Mesendoderm (in vitro differentiated cells): ENCODE measurements around the gene CACNA1C.
A peak's percentile ranks its signal among the peaks of the same experiment; 100 is the strongest.

Experiments
- DNase-seq: peaks from one replicate; pipeline ENCODE4 v3.0.0; 2013
- H2AK5ac ChIP-seq: 2 replicates; pipeline ENCODE4 v1.6.1; 2013; ENCODE audit warnings: low read length, inconsistent platforms
- H2BK120ac ChIP-seq: 2 replicates; pipeline ENCODE4 v1.6.1; 2013; ENCODE audit warnings: low read depth, mild to moderate bottlenecking, low read length, moderate library complexity, mixed read lengths
- H2BK15ac ChIP-seq: replicated peaks from 2 replicates; pipeline ENCODE4 v1.6.1; 2013; ENCODE audit warnings: low read depth, mild to moderate bottlenecking, moderate library complexity
- H2BK5ac ChIP-seq: 2 replicates; pipeline ENCODE4 v1.6.1; 2013; ENCODE audit warnings: low read length, inconsistent platforms
- H3K18ac ChIP-seq: 2 replicates; pipeline ENCODE4 v1.6.1; 2013; ENCODE audit warnings: mild to moderate bottlenecking, low read length, mixed read lengths
- H3K23ac ChIP-seq: one replicate; pipeline ENCODE4 v1.6.1; 2013; ENCODE audit warnings: low read length
- H3K27ac ChIP-seq: 2 replicates; pipeline ENCODE4 v1.5.1; 2013; ENCODE audit warnings: low read depth, mild to moderate bottlenecking, inconsistent platforms, low read length, moderate library complexity
- H3K27me3 ChIP-seq: 2 replicates; pipeline ENCODE4 v1.6.1; 2013; ENCODE audit warnings: low read length, control low read depth, mild to moderate bottlenecking, inconsistent platforms; ENCODE audit not compliant: insufficient read depth, poor library complexity
- H3K36me3 ChIP-seq: 2 replicates; pipeline ENCODE4 v1.6.1; 2013; ENCODE audit warnings: low read length, inconsistent platforms; ENCODE audit not compliant: control insufficient read depth, insufficient read depth
- H3K4ac ChIP-seq: one replicate; pipeline ENCODE4 v1.6.1; 2013; ENCODE audit warnings: low read depth, mild to moderate bottlenecking, low read length, moderate library complexity
- H3K4me1 ChIP-seq: 2 replicates; pipeline ENCODE4 v1.6.1; 2013; ENCODE audit warnings: low read depth, low read length, inconsistent platforms; ENCODE audit not compliant: control insufficient read depth
- H3K4me2 ChIP-seq: 2 replicates; pipeline ENCODE4 v1.6.1; 2013; ENCODE audit warnings: low read length
- H3K4me3 ChIP-seq: 2 replicates; pipeline ENCODE4 v1.5.1; 2013; ENCODE audit warnings: mild to moderate bottlenecking, low read length
- H3K56ac ChIP-seq: one replicate; pipeline ENCODE4 v1.6.1; 2013; ENCODE audit warnings: low read length
- H3K79me1 ChIP-seq: 2 replicates; pipeline ENCODE4 v1.6.1; 2013; ENCODE audit warnings: low read length, inconsistent platforms
- H3K79me2 ChIP-seq: 2 replicates; pipeline ENCODE4 v1.6.1; 2013; ENCODE audit warnings: mild to moderate bottlenecking, low read length; ENCODE audit not compliant: control insufficient read depth, insufficient read depth
- H3K9ac ChIP-seq: 2 replicates; pipeline ENCODE4 v1.6.1; 2013; ENCODE audit warnings: low read length, inconsistent platforms
- H4K5ac ChIP-seq: one replicate; pipeline ENCODE4 v1.6.1; 2013; ENCODE audit warnings: low read length
- H4K8ac ChIP-seq: one replicate; pipeline ENCODE4 v1.6.1; 2013; ENCODE audit warnings: low read depth, mild to moderate bottlenecking, control low read depth, low read length, moderate library complexity
- WGBS: extraction: QIAGEN DNeasy Blood & Tissue Kit; methylation state at CpG from one replicate; pipeline ENCODE4 v1.1.7; 2013; ENCODE audit warnings: low lambda C conversion rate, missing lambda C conversion rate; ENCODE audit not compliant: insufficient coverage; ENCODE audit errors: extremely low coverage; 5-methylcytosine and 5-hydroxymethylcytosine counted together

The CACNA1C gene

DNA sequence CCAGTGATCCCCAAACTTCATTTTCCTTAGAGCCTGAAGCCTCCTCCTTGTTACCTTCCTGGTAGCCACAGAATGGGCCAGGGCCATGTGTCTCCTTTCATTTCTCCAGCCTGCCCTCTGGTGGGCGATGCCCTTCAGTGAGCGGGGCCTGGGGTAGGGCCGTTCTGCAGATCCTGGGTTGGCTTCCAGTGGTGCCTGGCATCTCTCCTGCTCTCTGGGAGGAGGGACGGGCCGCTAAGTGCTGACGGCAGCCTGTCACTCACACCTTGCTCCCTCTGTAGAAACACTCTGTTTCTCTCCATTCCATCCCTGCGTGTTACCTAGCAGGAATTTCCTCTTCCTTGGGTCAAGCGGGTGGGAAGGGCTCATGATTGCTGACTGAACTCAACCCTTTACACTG is 232.1 kb downstream of the CACNA1C start:
- H3K18ac ChIP-seq, result no peak overlapping the region
- no peak overlapping the region for H4K5ac ChIP-seq
- no peak overlapping the region for H4K8ac ChIP-seq
- no peaks in the 10 kb centered on the region for H3K79me1 ChIP-seq
- no peaks in the 10 kb centered on the region for H3K36me3 ChIP-seq
- no peak overlapping the region for H3K4ac ChIP-seq
- no peaks in the 10 kb centered on the region for H3K27me3 ChIP-seq
- no peak overlapping the region for H3K27ac ChIP-seq
- H3K4me2 ChIP-seq, result no peak overlapping the region
- H3K4me3 ChIP-seq, result no peak overlapping the region
- no peak overlapping the region for H2AK5ac ChIP-seq
- peaks cover 8% of the 10 kb centered on the region for H3K4me1 ChIP-seq
- H2BK120ac ChIP-seq, result no peak overlapping the region
- no CpG with 5 or more reads among the region's 8 CpGs for WGBS
- peak; percentile 91 for DNase-seq
- H2BK5ac ChIP-seq, result no peak overlapping the region
- H2BK15ac ChIP-seq, result no peak overlapping the region
- no peaks in the 10 kb centered on the region for H3K79me2 ChIP-seq
- no peak overlapping the region for H3K9ac ChIP-seq
- no peak overlapping the region for H3K23ac ChIP-seq
- peak overlapping the region; percentile 26 for H3K56ac ChIP-seq

DNA sequence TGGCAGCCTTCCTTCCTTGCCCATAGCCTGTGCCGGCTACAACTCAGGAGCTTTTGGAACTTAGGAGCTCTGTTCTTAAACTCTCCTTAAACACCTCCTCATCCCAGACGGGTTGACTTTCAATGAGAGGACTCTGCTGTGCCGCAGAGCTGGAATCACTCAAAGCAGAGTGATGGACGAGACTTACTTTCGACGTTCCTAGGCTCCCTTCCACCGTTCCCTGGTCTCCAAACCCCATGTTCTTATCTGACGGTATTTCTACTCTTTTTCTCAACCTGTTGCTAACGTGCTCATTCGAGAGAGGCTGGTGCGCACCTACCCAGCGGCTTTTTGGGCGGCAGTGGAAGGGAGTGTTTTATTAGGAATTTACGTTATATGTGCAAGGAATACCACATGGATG is 232.7 kb downstream of the CACNA1C start:
- Histone ChIP-seq H3K79me2 (no peaks in the 10 kb centered on the region), H3K18ac (no peak overlapping the region), H3K4me3 (no peak overlapping the region), H3K4me2 (no peak overlapping the region), H3K9ac (no peak overlapping the region), H3K4ac (no peak overlapping the region), H3K23ac (no peak overlapping the region), H3K56ac (no peak overlapping the region), H2BK5ac (no peak overlapping the region), H2BK15ac (no peak overlapping the region), H4K5ac (no peak overlapping the region), H3K27me3 (no peaks in the 10 kb centered on the region), H2AK5ac (no peak overlapping the region), H3K4me1 (peaks cover 8% of the 10 kb centered on the region), H3K79me1 (no peaks in the 10 kb centered on the region), H4K8ac (no peak overlapping the region), H3K27ac (no peak overlapping the region), H2BK120ac (no peak overlapping the region), H3K36me3 (no peaks in the 10 kb centered on the region)
- no peak for DNase-seq
- no CpG with 5 or more reads among the region's 14 CpGs for WGBS

DNA sequence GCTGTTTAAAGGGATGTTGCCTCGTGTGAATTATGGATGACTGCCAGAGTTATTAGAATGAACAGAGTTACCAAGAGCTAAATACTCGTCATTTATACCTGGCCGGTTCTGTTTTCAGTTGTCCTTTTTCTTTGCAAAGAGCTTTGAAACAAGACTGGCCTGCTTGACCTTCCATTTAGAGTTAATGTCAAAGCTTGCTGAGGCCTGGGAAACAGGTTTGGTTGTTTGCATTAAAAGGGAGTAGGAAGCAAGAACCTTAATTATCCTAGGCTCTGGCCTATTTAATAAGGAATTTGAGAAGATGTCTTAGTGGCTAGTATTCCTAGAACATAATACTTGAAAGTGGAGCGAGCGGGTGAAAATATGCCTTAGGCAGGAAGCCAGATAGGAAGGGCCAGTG is 233.3 kb downstream of the CACNA1C start:
- H3K4ac ChIP-seq, result no peak overlapping the region
- no peak overlapping the region for H3K56ac ChIP-seq
- H3K27me3 ChIP-seq, result no peaks in the 10 kb centered on the region
- H2BK5ac ChIP-seq, result no peak overlapping the region
- DNase-seq, result no peak
- no peak overlapping the region for H3K18ac ChIP-seq
- H3K4me1 ChIP-seq, result peaks cover 8% of the 10 kb centered on the region
- H3K79me1 ChIP-seq, result no peaks in the 10 kb centered on the region
- no peak overlapping the region for H2BK15ac ChIP-seq
- no peaks in the 10 kb centered on the region for H3K36me3 ChIP-seq
- no peak overlapping the region for H3K23ac ChIP-seq
- no peak overlapping the region for H3K27ac ChIP-seq
- WGBS, result no CpG with 5 or more reads among the region's 5 CpGs
- H2BK120ac ChIP-seq, result no peak overlapping the region
- H2AK5ac ChIP-seq, result no peak overlapping the region
- no peak overlapping the region for H4K8ac ChIP-seq
- H3K4me3 ChIP-seq, result no peak overlapping the region
- no peak overlapping the region for H3K9ac ChIP-seq
- no peak overlapping the region for H4K5ac ChIP-seq
- H3K4me2 ChIP-seq, result no peak overlapping the region
- H3K79me2 ChIP-seq, result no peaks in the 10 kb centered on the region

DNA sequence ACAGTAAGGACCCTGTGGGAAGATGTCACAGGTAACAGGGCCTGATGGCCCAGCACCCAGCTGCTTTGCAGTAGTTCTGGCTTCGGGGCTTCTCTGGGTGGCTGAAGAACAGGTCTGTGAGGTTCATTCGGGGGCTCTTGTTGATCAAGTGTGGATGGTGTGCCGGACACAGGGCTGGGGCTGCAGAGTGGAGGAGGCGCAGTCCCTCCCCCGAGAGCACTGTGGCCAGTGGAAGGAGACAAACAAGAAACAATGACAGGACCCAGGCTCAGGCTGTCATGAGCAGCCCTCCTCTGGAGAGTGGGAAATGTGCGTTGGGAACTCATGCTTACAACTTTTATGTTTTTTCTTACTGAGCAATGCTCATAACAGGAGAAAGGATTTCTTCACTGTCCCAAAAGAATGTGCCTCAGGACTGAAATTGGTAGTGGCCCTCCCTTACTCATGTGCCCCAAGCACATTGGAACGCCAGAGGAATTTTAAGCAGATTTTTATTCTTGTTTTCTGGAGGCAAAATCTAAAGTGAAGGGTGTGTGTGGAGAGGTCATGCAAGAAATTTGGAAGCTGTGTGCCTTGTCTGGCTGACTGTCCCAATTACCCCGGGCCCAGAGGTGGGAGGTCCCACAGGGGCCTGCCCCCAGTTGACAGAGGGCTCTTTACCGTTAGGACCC is 233.8 kb downstream of the CACNA1C start:
- no peak overlapping the region for H3K56ac ChIP-seq
- H3K18ac ChIP-seq, result no peak overlapping the region
- no peaks in the 10 kb centered on the region for H3K36me3 ChIP-seq
- no peak overlapping the region for H2AK5ac ChIP-seq
- no peak overlapping the region for H4K8ac ChIP-seq
- DNase-seq, result no peak
- no peaks in the 10 kb centered on the region for H3K79me2 ChIP-seq
- H3K23ac ChIP-seq, result no peak overlapping the region
- peaks cover 8% of the 10 kb centered on the region for H3K4me1 ChIP-seq
- no peak overlapping the region for H3K4me3 ChIP-seq
- H2BK15ac ChIP-seq, result no peak overlapping the region
- H2BK120ac ChIP-seq, result no peak overlapping the region
- H3K4ac ChIP-seq, result no peak overlapping the region
- H3K9ac ChIP-seq, result no peak overlapping the region
- H4K5ac ChIP-seq, result no peak overlapping the region
- no peak overlapping the region for H3K27ac ChIP-seq
- no CpG with 5 or more reads among the region's 9 CpGs for WGBS
- H3K79me1 ChIP-seq, result no peaks in the 10 kb centered on the region
- no peaks in the 10 kb centered on the region for H3K27me3 ChIP-seq
- H3K4me2 ChIP-seq, result no peak overlapping the region
- no peak overlapping the region for H2BK5ac ChIP-seq

- Histone ChIP-seq H3K79me2 (no peaks in the 10 kb centered on the region), H3K79me1 (no peaks in the 10 kb centered on the region), H3K36me3 (no peaks in the 10 kb centered on the region), H2BK5ac (no peak overlapping the region), H3K56ac (no peak overlapping the region), H3K4me2 (no peak overlapping the region), H3K4me1 (peaks cover 8% of the 10 kb centered on the region), H3K23ac (no peak overlapping the region), H3K18ac (no peak overlapping the region), H2BK120ac (no peak overlapping the region), H4K8ac (no peak overlapping the region), H3K4me3 (no peak overlapping the region), H2AK5ac (peak overlapping the region; percentile 18), H3K27me3 (no peaks in the 10 kb centered on the region), H4K5ac (no peak overlapping the region), H3K4ac (no peak overlapping the region), H3K27ac (no peak overlapping the region), H2BK15ac (no peak overlapping the region), H3K9ac (no peak overlapping the region)
- no peak for DNase-seq
- no CpG with 5 or more reads among the region's 12 CpGs for WGBS
Measured at GRCh38 chr12:2287151-2287550, 234.4 kb downstream of the CACNA1C start.

DNA sequence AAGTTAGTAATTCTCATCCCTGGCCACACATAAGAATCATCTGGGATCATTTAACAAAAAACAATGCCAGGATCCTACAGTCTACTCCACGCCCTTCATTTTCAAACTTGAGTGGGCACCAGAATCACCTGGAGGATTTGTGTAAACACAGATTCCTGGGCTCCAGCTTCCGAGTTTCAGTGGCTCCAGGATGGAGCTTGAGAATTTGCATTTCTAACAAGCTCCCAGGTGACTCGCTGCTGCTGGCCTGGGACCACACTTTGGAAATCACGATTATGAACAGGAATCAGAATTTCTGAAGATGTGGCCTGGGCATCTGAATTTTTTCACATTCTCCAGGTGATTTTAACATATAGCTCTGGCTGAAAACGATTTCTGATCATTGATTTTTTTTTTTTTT is 234.8 kb downstream of the CACNA1C start:
- no peak overlapping the region for H3K4me2 ChIP-seq
- no peak overlapping the region for H2BK15ac ChIP-seq
- H3K4ac ChIP-seq, result no peak overlapping the region
- H3K23ac ChIP-seq, result no peak overlapping the region
- no peak overlapping the region for H3K9ac ChIP-seq
- H3K27me3 ChIP-seq, result no peaks in the 10 kb centered on the region
- no peak for DNase-seq
- no peak overlapping the region for H4K8ac ChIP-seq
- H3K36me3 ChIP-seq, result no peaks in the 10 kb centered on the region
- WGBS, result no CpG with 5 or more reads among the region's 5 CpGs
- no peak overlapping the region for H3K18ac ChIP-seq
- H4K5ac ChIP-seq, result no peak overlapping the region
- no peak overlapping the region for H3K56ac ChIP-seq
- H3K4me3 ChIP-seq, result no peak overlapping the region
- H3K27ac ChIP-seq, result no peak overlapping the region
- no peak overlapping the region for H2BK120ac ChIP-seq
- no peaks in the 10 kb centered on the region for H3K79me2 ChIP-seq
- H2AK5ac ChIP-seq, result no peak overlapping the region
- no peaks in the 10 kb centered on the region for H3K79me1 ChIP-seq
- H2BK5ac ChIP-seq, result no peak overlapping the region
- peaks cover 8% of the 10 kb centered on the region for H3K4me1 ChIP-seq
